Epithelial cell of proximal tubule (primary cell): ENCODE data around the gene PGAP1. TPM values are rescaled to one million over a fixed set of nuclear protein-coding genes. Genes with fewer than 3 reads are reported as not detected.
"Not testable (repeated sequence)": the region's sequence is repeated elsewhere in the genome, so short reads cannot be mapped to it uniquely, and the experiment has no call there.

Source experiments
- DNase-seq: peaks from one replicate; pipeline ENCODE4 v3.0.0-alpha.2; 2011; ENCODE audit warnings: low read depth
- H3K4me3 ChIP-seq: 2 replicates; pipeline ENCODE4 v1.5.1; 2011; ENCODE audit warnings: low read depth, mild to moderate bottlenecking, low read length
- CTCF ChIP-seq: conservative IDR thresholded peaks from 2 replicates; pipeline ENCODE4 v1.5.1; 2012; ENCODE audit warnings: low read depth, mild to moderate bottlenecking, low read length
- total RNA-seq: library from RNA; depleted of rRNA; stranded (reverse); fragments of >200 nt; gene quantifications from 2 replicates; pipeline ENCODE4 v1.2.3, GENCODE V29; 2015

PGAP1 gene
- total RNA-seq, 1 donor from 2014 or later = 1.2 TPM

GRCh38 chr2:196918927-196919326 lies 7.6 kb downstream of the PGAP1 start:
- no peak for TF ChIP-seq CTCF
- no peak overlapping the region for H3K4me3 ChIP-seq

GRCh38 chr2:196917802-196918201 lies 8.7 kb downstream of the PGAP1 start:
- DNase-seq = no peak
- no peak for TF ChIP-seq CTCF
- no peak overlapping the region for H3K4me3 ChIP-seq

More at GRCh38 chr2:196918927-196919326, 7.6 kb downstream of the PGAP1 start:
- DNase-seq = no peak

- no peak for DNase-seq
- no peak overlapping the region for H3K4me3 ChIP-seq
- no peak for TF ChIP-seq CTCF
Observed at GRCh38 chr2:196915507-196916189, 10.9 kb downstream of the PGAP1 start.

GRCh38 chr2:196914867-196915460 lies 11.5 kb downstream of the PGAP1 start:
- H3K4me3 ChIP-seq = no peak overlapping the region
- no peak for DNase-seq
- TF ChIP-seq CTCF = no peak

GRCh38 chr2:196913691-196914090 lies 12.8 kb downstream of the PGAP1 start:
- DNase-seq = no peak
- no peak for TF ChIP-seq CTCF
- no peak overlapping the region for H3K4me3 ChIP-seq

GRCh38 chr2:196905365-196905764 lies 21.1 kb downstream of the PGAP1 start:
- not testable (repeated sequence) for H3K4me3 ChIP-seq, DNase-seq

- no peak overlapping the region for H3K4me3 ChIP-seq
- DNase-seq = no peak
- TF ChIP-seq CTCF = no peak
Observed at GRCh38 chr2:196902828-196903227, 23.7 kb downstream of the PGAP1 start.
